ENCODE measurements around the gene WHRN.
A peak's percentile ranks its signal among the peaks of the same experiment; 100 is the strongest.

WHRN gene

GRCh38 chr9:114513055-114513958 lies 8.0 kb upstream of the WHRN start:
- DNase-seq, result no peak

GRCh38 chr9:114511978-114512874 lies 7.0 kb upstream of the WHRN start:
- DNase-seq, result no peak

GRCh38 chr9:114507726-114508125 lies 2.5 kb upstream of the WHRN start:
- DNase-seq, result peak; percentile 13

- DNase-seq, result no peak
These were observed 763 bp upstream of the WHRN start for GRCh38 chr9:114506082-114506390.

- peak; percentile 36 for DNase-seq
These were observed 709 bp downstream of the WHRN start for GRCh38 chr9:114504341-114505186.

GRCh38 chr9:114503522-114504340 lies 1.5 kb downstream of the WHRN start:
- DNase-seq, result no peak

DNA sequence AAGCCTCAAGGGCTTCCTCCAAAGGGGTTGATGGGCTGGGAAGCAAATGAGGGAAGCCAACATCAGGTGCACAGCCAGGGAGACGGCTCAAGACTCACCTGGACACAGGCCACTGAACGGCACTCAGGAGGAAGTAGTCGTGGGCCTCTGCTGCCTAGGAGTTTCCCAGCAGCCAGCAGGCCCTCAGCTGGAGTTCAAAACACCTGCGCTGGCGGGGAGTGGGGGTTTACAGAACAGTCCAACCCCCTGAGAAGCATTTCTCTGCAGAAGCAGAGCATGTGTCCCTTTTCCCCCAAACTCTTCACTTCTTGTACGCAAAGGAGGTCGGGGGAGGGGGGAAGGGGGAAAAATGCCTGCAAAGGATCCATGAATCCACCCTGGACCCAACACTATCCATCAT lies 2.3 kb downstream of the WHRN start:
- no peak for DNase-seq

GRCh38 chr9:114501796-114502682 lies 3.2 kb downstream of the WHRN start:
- DNase-seq, result no peak

DNA sequence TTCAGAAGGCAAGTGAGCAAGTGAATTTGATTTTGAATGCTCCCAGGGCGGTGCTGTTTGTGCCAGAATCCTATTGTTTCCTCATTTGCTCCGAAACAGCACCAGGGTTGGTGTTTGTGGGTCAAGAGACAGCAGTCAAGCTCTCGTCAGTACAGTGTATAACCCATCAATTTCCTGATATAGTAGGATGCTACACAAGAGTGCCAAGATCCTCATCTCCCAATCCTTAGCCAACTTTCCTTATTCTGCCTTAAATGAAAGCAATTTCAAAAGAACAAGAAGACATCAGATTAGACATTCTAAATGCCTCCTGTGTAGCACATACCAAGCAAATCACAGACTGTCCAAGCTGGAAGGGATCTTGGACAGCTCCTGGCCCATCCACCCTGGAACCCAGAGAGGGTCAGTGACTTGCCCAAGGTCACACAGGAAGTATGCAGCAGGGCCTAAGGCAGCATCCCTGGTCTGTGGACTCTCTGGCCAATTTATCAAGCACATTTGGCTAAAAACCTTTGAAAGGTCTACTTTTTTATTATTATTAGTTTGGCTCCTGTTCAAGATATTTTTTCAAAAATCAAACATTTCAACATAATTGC lies 4.5 kb downstream of the WHRN start:
- no peak for DNase-seq

GRCh38 chr9:114499941-114500696 lies 5.2 kb downstream of the WHRN start:
- no peak for DNase-seq

GRCh38 chr9:114499528-114499927 lies 5.7 kb downstream of the WHRN start:
- DNase-seq, result no peak

GRCh38 chr9:114497727-114498382 lies 7.4 kb downstream of the WHRN start:
- no peak for DNase-seq

- no peak for DNase-seq
These were observed 8.0 kb downstream of the WHRN start for GRCh38 chr9:114497236-114497635.

DNA sequence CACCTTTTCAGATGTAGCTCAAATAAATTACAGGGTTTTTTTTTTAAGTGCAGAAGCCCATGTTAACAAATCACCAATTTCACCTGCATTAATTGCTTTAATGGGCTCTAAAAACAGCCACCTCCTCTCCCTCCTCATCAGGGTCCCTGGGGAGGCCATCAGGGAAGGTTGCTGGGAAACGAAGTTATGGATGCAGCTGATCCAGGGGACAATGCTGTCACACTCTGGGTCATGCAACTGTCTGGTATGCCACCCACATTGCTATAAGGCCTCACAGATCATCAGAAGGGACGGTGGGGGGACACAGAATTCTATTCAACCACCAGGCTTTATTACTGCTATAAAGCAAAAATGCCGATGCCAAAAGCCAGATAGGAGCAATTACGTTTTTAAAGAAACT lies 9.3 kb downstream of the WHRN start:
- DNase-seq, result no peak

- no peak for DNase-seq
These were observed 10.3 kb downstream of the WHRN start for GRCh38 chr9:114494776-114495569.

GRCh38 chr9:114493521-114494184 lies 11.6 kb downstream of the WHRN start:
- no peak for DNase-seq

- DNase-seq, result no peak
These were observed 12.3 kb downstream of the WHRN start for GRCh38 chr9:114492991-114493390.
